Measurements from ENCODE around the gene FOXF2.

The FOXF2 gene

GRCh38 chr6:1407499-1407990 lies 18.2 kb downstream of the FOXF2 start:
- no peak for DNase-seq (ENCODE audit: low read depth in 3 of 3)

GRCh38 chr6:1409774-1410465 lies 20.5 kb downstream of the FOXF2 start:
- DNase-seq (ENCODE audit: low read depth in 3 of 3), result no peak

- no peak for DNase-seq (ENCODE audit: low read depth in 3 of 3)
These were observed 23.5 kb downstream of the FOXF2 start for GRCh38 chr6:1412901-1413300.

- DNase-seq (ENCODE audit: low read depth in 3 of 3), result no peak
These were observed 26.2 kb downstream of the FOXF2 start for GRCh38 chr6:1415416-1416063.

- DNase-seq (ENCODE audit: low read depth in 3 of 3), result no peak
These were observed 26.9 kb downstream of the FOXF2 start for GRCh38 chr6:1416191-1416760.

GRCh38 chr6:1416820-1417219 lies 27.4 kb downstream of the FOXF2 start:
- no peak for DNase-seq (ENCODE audit: low read depth in 3 of 3)

GRCh38 chr6:1417718-1418117 lies 28.3 kb downstream of the FOXF2 start:
- DNase-seq (ENCODE audit: low read depth in 3 of 3), result no peak

- DNase-seq (ENCODE audit: low read depth in 3 of 3), result no peak
These were observed 29.3 kb downstream of the FOXF2 start for GRCh38 chr6:1418471-1419191.

GRCh38 chr6:1420382-1420781 lies 31.0 kb downstream of the FOXF2 start:
- no peak for DNase-seq (ENCODE audit: low read depth in 3 of 3)

GRCh38 chr6:1422290-1422689 lies 32.9 kb downstream of the FOXF2 start:
- DNase-seq (ENCODE audit: low read depth in 3 of 3), result no peak

GRCh38 chr6:1423578-1423977 lies 34.2 kb downstream of the FOXF2 start:
- no peak for DNase-seq (ENCODE audit: low read depth in 3 of 3)

GRCh38 chr6:1424306-1424927 lies 35.0 kb downstream of the FOXF2 start:
- DNase-seq (ENCODE audit: low read depth in 3 of 3), result peak in 1 of 3 experiments; percentile 21

GRCh38 chr6:1426416-1426815 lies 37.0 kb downstream of the FOXF2 start:
- no peak for DNase-seq (ENCODE audit: low read depth in 3 of 3)

- no peak for DNase-seq (ENCODE audit: low read depth in 3 of 3)
These were observed 46.4 kb downstream of the FOXF2 start for GRCh38 chr6:1435806-1436205.

GRCh38 chr6:1436334-1437306 lies 47.2 kb downstream of the FOXF2 start:
- DNase-seq (ENCODE audit: low read depth in 3 of 3), result peak in 2 of 3 experiments; percentile 27 to 37

GRCh38 chr6:1437553-1438406 lies 48.4 kb downstream of the FOXF2 start:
- DNase-seq (ENCODE audit: low read depth in 3 of 3), result no peak

GRCh38 chr6:1438471-1438881 lies 49.1 kb downstream of the FOXF2 start:
- no peak for DNase-seq (ENCODE audit: low read depth in 3 of 3)

- DNase-seq (ENCODE audit: low read depth in 3 of 3), result no peak
These were observed 50.0 kb downstream of the FOXF2 start for GRCh38 chr6:1439349-1439748.

- DNase-seq (ENCODE audit: low read depth in 3 of 3), result no peak
These were observed 53.6 kb downstream of the FOXF2 start for GRCh38 chr6:1442929-1443328.
